ENCODE results near the gene ETV5. TPM values are rescaled to one million over a fixed set of nuclear protein-coding genes. Genes with fewer than 3 reads are reported as not detected.

ETV5 gene
- total and polyA plus RNA-seq, 10 of the 15 experiments (the other 5 are each of a cell fraction or from before 2014, with no cell fraction given): 5.0 to 18.4 (median 7.4) TPM

DNA sequence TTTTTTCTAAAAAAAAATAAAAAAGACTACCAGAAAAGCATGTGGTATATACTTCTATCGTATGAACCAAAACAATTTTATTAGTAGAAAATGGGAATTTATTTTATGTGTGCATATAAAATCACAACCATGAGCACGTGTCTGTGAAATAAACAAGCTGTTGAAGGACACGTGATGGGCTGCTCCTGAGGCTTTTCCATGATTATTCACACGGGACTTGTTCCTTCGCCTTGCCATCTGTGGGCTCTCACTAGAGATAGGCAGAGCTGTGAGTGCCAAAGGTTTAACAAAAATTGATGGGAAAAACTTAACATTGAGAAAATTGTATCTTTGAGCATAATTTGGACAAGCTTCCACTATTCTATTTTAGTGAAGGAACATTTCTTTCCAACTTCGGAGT is 12.4 kb upstream of the ETV5 start:
- ATAC-seq (no peak), DNase-seq (ENCODE audit: low read depth, low spot score) (no peak), FAIRE-seq (no peak)
- intact Hi-C loops (cut with micrococcal nuclease; ENCODE audit: unreplicated experiment): no loop called here
- no peak overlapping the region for H3K4me2 ChIP-seq (ENCODE audit: control insufficient read depth, insufficient read depth)
- in situ Hi-C loops (cut with MboI): no loop called here
- RAD21 ChIA-PET (ENCODE audit: unreplicated experiment): interaction anchor here (0.6 kb wide), 1 partner anchor 113 kb away, joined by 4 read pairs; no protein-coding TSS in a partner anchor
- no peak overlapping the region for H3K9ac ChIP-seq (ENCODE audit: control insufficient read depth, insufficient read depth, low read length)
- H3K4me1 ChIP-seq (ENCODE audit: control insufficient read depth, insufficient read depth, low read length): no peaks in the 10 kb centered on the region
- H2AFZ ChIP-seq (ENCODE audit: control insufficient read depth, low read depth, low read length): no peak overlapping the region
- no peak overlapping the region for H3K4me3 ChIP-seq
- TF ChIP-seq ZNF274 (IDR thresholded peaks at IDR 0.05; ENCODE audit: insufficient read depth, insufficient read length): no peak
- no peak for TF ChIP-seq EED (IDR thresholded peaks at IDR 0.05; ENCODE audit: low read depth)
- TF ChIP-seq, protein P1, sequence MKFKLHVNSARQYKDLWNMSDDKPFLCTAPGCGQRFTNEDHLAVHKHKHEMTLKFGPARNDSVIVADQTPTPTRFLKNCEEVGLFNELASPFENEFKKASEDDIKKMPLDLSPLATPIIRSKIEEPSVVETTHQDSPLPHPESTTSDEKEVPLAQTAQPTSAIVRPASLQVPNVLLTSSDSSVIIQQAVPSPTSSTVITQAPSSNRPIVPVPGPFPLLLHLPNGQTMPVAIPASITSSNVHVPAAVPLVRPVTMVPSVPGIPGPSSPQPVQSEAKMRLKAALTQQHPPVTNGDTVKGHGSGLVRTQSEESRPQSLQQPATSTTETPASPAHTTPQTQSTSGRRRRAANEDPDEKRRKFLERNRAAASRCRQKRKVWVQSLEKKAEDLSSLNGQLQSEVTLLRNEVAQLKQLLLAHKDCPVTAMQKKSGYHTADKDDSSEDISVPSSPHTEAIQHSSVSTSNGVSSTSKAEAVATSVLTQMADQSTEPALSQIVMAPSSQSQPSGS (IDR thresholded peaks at IDR 0.05; ENCODE audit: low read length): no peak
- TF ChIP-seq POLR2AphosphoS5 (IDR thresholded peaks at IDR 0.05; ENCODE audit: low read length): no peak
- no peak for TF ChIP-seq ZNF24 (IDR thresholded peaks at IDR 0.05)
- TF ChIP-seq BCL11A (IDR thresholded peaks at IDR 0.05; ENCODE audit: low read depth, low read length): no peak
- no peak for TF ChIP-seq CBFB (IDR thresholded peaks at IDR 0.05; ENCODE audit: low read depth)
- TF ChIP-seq RCOR1 (conservative IDR thresholded peaks at IDR 0.05; ENCODE audit: low read depth, low read length): no peak
- no peak for TF ChIP-seq CREM (IDR thresholded peaks at IDR 0.05; ENCODE audit: low read depth)
- TF ChIP-seq, protein P2, sequence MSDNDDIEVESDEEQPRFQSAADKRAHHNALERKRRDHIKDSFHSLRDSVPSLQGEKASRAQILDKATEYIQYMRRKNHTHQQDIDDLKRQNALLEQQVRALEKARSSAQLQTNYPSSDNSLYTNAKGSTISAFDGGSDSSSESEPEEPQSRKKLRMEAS (IDR thresholded peaks at IDR 0.05; ENCODE audit: low read depth, low read length): no peak
- TF ChIP-seq, protein P3, sequence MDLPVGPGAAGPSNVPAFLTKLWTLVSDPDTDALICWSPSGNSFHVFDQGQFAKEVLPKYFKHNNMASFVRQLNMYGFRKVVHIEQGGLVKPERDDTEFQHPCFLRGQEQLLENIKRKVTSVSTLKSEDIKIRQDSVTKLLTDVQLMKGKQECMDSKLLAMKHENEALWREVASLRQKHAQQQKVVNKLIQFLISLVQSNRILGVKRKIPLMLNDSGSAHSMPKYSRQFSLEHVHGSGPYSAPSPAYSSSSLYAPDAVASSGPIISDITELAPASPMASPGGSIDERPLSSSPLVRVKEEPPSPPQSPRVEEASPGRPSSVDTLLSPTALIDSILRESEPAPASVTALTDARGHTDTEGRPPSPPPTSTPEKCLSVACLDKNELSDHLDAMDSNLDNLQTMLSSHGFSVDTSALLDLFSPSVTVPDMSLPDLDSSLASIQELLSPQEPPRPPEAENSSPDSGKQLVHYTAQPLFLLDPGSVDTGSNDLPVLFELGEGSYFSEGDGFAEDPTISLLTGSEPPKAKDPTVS (IDR thresholded peaks at IDR 0.05; ENCODE audit: low read depth, low read length): no peak
- TF ChIP-seq YBX1 (IDR thresholded peaks at IDR 0.05): no peak
- TF ChIP-seq TAF1 (IDR thresholded peaks at IDR 0.05; ENCODE audit: borderline replicate concordance, low read depth, low read length): no peak
- no peak for TF ChIP-seq EZH2 (IDR thresholded peaks at IDR 0.05; ENCODE audit: borderline replicate concordance, control insufficient read depth, low read depth, low read length)
- no peak for TF ChIP-seq ZNF384 (IDR thresholded peaks at IDR 0.05; ENCODE audit: borderline replicate concordance, low read depth, low read length)
- TF ChIP-seq CHD4 (IDR thresholded peaks at IDR 0.05): no peak
- TF ChIP-seq LARP7 (IDR thresholded peaks at IDR 0.05): no peak
- TF ChIP-seq, protein P4, sequence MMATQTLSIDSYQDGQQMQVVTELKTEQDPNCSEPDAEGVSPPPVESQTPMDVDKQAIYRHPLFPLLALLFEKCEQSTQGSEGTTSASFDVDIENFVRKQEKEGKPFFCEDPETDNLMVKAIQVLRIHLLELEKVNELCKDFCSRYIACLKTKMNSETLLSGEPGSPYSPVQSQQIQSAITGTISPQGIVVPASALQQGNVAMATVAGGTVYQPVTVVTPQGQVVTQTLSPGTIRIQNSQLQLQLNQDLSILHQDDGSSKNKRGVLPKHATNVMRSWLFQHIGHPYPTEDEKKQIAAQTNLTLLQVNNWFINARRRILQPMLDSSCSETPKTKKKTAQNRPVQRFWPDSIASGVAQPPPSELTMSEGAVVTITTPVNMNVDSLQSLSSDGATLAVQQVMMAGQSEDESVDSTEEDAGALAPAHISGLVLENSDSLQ (IDR thresholded peaks at IDR 0.05): no peak
- no peak for TF ChIP-seq IKZF2 (IDR thresholded peaks at IDR 0.05)
- BruUV-seq (replicated peaks): no TSS peak
- CTCF ChIA-PET: interaction anchor here (1.8 kb wide), 1 partner anchor 178 kb away, joined by 4 read pairs; no protein-coding TSS in a partner anchor
- SMC1A ChIA-PET (ENCODE audit: uncharacterized antibody, unreplicated experiment): interaction anchor here (1.0 to 1.6 kb wide), 3 partner anchors 9 to 64 kb away, joined by 3 to 5 read pairs (median 3); no protein-coding TSS in a partner anchor
- H3K27me3 ChIP-seq (replicated peaks in 1 of 2; ENCODE audit: control insufficient read depth in 2 of 2, insufficient read depth in 2 of 2, low read length in 1 of 2): peaks cover 0 to 2% of the 10 kb centered on the region in 2 experiments; a peak in 1 of 4 replicates
- POLR2A ChIA-PET: no interaction called here
- H3K27ac ChIP-seq (ENCODE audit: control insufficient read depth, insufficient read depth): no peak overlapping the region
- no peaks in the 10 kb centered on the region for H3K79me2 ChIP-seq (ENCODE audit: control insufficient read depth, insufficient read depth, low read length)
- no peaks in the 10 kb centered on the region for H3K9me3 ChIP-seq (replicated peaks; ENCODE audit: control insufficient read depth, insufficient read depth, low read length)
- WGBS (ENCODE audit: insufficient coverage, insufficient replicate concordance, low lambda C conversion rate, missing lambda C conversion rate): 38% methylated on average over 6 of the region's 6 CpGs
- H4K20me1 ChIP-seq (ENCODE audit: control insufficient read depth, insufficient read depth): no peaks in the 10 kb centered on the region
- no peaks in the 10 kb centered on the region for H3K36me3 ChIP-seq (ENCODE audit: control insufficient read depth in 2 of 2, insufficient read depth in 2 of 2, low read length in 1 of 2)

Measured in GM12878 (cell line).